NCI-H1417 treated with DMSO at 0.1 percent for 48 hours (cell line): ENCODE results near the gene NFIX.
"Not testable (repeated sequence)": the region's sequence is repeated elsewhere in the genome, so short reads cannot be mapped to it uniquely, and the experiment has no call there.

ENCODE experiments used
- DNase-seq: peaks from one replicate; lab custom pipeline; 2025; lab: John Stamatoyannopoulos, UW

NFIX gene

GRCh38 chr19:12994701-12995595 is at the start of gene NFIX:
NFIX (plus strand) TSS chr19:12995475; CDS start chr19:12995838, 363 bp downstream.
- no peak for DNase-seq

DNA sequence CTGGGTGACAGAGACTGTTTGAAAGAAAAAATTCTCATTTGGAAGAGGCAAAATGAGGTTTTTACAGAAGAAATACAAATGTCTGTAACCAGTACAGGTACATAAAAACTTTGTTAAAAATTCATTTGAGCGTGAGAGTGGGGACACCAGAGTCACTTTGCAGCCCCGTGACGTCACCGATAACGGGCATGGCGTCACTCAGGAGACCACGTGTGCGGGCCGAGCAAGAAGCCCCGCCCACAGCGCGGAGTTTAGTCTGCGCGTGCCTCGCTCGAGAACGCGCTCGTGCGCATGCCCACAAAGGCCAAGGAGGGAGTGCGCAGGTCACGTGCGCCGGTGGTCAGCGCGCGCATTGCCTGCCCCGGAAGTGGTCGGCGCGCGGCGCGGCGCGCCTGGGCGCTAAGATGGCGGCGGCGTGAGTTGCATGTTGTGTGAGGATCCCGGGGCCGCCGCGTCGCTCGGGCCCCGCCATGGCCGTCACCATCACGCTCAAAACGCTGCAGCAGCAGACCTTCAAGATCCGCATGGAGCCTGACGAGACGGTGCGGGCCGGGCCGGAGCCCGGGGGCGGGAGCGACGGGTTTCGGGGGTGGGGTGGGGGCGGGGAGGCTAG is 49.7 kb upstream of the NFIX start, which contains the start of gene RAD23A:
RAD23A (plus strand) TSS at position 384 of the 613 bp plus-strand sequence; CDS start at position 471, 87 bp downstream.
- peak; percentile 93 for DNase-seq

GRCh38 chr19:12946092-12946721 is 49.1 kb upstream of the NFIX start:
- no peak for DNase-seq

DNA sequence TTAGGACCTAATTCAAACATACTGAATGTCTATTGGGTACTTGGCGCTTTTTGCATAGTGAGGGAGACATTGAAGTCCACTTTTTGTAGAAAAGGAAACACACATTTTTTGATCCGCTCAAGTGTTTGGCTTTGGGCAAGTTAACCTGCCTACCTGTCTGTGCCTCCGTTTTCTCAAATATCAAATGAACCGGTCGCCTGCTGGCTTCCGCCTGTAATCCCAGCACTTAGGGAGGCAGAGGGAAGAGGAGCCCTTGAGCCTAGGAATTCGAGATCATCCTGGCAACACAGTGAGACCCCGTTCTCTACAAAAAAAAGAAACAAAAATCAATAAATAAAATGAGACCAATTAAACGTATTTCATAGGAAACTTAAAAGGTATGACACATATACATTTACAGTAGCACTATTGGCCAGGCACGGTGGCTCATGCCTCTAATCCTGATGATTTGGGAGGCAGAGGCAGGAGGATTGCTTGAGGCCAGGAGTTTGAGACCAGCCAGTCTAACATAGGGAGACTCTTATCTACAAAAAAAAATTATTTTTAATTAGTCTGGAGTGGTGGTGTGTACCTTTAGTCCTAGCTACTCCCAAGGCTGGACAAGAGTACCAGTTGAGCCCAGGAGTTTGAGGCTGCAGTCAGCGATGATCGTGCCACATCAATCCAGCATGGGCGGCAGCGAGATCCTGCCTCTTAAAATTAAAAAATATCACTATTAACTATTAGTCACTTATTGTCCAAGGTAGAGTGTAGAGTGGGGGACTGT is 48.4 kb upstream of the NFIX start:
- no peak for DNase-seq

DNA sequence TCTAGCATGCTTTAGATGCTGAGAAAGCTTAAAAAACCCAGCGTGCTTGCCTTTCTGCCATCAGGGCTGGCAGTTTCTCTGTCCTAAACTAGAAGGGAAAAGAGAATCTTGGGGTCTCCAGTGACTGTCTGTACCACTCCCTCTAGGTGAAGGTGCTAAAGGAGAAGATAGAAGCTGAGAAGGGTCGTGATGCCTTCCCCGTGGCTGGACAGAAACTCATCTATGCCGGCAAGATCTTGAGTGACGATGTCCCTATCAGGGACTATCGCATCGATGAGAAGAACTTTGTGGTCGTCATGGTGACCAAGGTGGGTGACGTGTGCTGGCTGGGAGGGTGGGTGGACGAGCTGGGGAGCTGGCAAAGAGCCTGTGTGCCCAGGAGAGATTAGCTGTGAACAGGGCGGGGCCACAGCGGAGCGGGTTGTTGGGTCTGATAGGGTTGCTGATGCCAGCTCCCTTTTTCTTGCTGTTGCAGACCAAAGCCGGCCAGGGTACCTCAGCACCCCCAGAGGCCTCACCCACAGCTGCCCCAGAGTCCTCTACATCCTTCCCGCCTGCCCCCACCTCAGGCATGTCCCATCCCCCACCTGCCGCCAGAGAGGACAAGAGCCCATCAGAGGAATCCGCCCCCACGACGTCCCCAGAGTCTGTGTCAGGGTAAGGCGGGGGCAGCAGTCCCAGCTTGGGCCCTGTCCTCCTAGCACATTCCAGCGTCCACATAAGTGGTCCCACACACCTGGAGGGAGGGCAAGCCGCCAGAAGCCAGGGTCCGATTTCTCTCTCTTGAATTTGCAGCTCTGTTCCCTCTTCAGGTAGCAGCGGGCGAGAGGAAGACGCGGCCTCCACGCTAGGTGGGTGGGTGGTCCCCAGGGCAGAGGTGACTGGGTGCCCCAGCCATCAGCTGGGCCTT is 47.3 kb upstream of the NFIX start:
- no peak for DNase-seq

- DNase-seq = no peak
Observed at GRCh38 chr19:12948612-12949362, 46.5 kb upstream of the NFIX start.

DNA sequence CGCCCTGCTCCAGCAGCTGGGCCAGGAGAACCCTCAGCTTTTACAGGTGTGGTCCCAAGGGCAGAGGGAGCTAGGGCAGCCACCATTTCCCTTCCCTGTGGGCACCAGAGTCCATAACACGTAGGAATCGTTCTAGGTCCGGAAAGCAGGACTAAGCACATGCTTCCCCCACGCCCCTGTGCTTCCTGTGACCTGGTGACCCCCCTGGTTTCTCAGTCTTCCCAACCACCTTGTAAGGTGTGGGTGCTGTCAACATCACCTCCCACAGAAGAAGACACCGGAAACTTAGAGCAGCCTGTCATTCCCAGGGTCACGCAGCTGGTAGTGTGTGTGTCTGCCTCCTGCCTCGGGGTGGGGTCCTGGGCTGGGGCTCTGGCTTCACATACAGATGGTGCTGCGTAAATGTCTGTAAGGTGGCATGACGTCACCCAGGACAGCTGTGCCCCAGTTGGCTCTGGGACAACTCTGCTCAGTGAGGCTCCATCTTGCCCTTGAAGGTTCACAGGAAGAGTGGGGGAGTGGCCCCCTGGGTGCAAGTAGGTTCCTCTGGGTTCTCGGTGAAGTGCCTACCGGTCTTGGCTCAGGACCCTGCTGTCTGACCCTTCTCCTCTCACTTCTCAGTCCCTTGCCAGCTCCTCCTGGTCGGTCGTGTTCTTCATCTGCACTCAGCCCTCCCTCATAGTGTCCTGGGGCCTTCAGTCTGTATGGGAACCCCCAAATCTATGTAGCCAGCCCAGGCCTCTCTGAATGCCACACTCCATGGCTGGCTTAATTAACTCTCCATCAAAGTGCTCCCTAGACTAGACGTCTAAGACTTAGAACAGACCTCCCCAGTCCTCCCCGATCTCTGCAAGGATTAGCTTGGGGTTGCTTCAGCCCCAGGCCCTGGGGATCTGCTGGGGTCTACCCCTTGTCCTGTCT is 45.7 kb upstream of the NFIX start:
- DNase-seq = no peak

DNA sequence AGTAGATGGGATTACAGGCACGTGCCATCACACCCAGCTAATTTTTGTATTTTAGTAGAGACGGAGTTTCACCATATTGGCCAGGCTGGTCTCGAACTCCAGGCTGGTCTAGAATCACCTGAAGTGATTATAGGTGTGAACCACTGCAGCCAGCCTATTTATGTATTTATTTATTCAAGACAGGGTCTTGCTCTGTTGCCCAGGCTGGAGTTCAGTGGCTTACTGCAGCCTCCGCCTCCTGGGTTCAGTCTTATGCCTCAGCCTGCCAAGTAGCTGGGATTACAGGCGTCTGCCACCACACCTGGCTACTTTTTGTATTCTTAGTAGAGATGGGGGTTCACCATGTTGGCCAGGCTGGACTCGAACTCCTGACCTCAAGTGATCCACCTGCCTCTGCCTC is 43.2 kb upstream of the NFIX start:
- not testable (repeated sequence) for DNase-seq

- DNase-seq = no peak
Observed at GRCh38 chr19:12952488-12953137, 42.7 kb upstream of the NFIX start.

- no peak for DNase-seq
Observed at GRCh38 chr19:12953138-12953798, 42.0 kb upstream of the NFIX start.

- no peak for DNase-seq
Observed at GRCh38 chr19:12953799-12954611, 41.3 kb upstream of the NFIX start.

DNA sequence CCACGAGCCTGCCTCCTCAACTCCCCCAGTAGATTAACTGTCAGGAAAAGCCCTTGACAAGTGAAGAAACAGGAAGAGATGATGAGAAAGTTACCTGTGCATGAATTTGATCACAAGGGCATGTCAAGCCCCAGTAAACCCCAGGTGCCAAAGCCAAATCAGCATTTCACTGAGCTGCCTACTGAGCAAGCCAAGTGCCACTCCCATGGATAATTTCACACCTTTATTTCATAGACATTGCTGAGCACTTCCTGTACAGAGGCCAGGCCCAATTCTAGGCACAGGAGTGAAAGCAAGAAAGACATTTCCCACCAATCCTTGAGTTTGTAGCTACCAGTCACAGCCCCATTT is 40.7 kb upstream of the NFIX start:
- no peak for DNase-seq

DNA sequence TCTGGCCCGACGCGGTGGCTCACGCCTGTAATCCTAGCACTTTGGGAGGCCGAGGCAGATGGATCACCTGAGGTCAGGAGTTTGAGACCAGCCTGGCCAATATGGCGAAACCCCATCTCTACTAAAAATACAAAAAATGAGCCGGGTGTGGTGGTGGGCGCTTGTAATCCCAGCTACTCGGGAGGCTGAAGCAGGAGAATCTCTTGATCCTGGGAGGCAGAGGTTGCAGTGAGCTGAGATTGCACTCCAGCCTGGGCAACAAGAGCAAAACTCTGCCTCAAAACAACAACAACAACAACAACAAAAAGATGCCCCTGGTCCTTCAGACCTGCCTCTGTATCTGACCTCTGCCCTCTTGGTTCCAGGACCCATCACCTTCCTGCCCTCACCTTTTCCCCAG is 39.7 kb upstream of the NFIX start:
- DNase-seq = not testable (repeated sequence)

- DNase-seq = no peak
Observed at GRCh38 chr19:12955996-12956395, 39.3 kb upstream of the NFIX start.

DNA sequence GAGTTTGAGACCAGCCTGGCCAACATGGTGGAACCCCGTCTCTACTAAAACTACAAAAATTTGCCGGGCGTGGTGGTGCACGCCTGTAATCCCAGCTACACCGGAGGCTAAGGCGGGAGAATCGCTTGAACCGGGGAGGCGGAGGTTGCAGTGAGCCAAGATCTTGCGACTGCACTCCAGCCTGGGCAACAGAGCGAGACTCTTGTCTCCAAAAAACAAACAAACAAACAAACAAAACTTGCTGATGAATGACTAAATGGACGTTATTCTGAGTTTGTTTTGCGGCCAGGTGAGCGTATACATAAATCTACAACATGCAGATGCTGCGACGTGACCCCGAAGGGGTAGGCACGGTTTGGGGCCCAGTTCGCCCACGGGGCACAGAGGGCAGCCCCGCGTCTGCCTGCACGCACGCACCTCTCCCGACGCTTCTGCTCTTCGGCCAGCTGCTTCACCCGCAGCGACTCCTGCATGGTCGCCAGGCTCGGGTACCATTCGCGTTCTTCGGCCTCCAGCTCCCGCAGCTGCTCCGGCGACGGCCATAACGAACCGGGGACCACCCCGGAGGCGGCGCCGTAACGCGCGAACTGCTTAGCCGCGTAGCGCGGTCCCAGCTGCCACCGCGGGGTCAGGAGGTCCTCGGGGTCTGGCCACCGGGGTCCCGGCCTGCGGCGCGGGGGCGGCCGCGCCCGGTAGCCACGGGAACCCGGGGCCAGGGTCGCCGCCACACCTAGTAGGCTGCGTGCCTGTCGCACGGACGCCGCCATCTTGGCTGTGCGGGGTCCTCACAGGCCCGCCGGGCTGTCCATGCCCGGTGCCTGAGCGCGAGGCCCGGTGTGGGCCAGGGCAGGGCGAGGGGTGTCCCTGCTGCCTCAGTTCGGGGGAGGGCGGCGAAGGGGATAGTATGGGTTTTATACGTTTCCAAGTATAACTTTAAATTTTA is 38.6 kb upstream of the NFIX start, which contains the start of gene GADD45GIP1:
GADD45GIP1 (minus strand) TSS at position 778 of the 943 bp plus-strand sequence; CDS start at position 767, 11 bp downstream.
- no peak for DNase-seq

GRCh38 chr19:12957389-12957952 is 37.8 kb upstream of the NFIX start:
- DNase-seq = not testable (repeated sequence)
